ENCODE measurements around the gene LMO1.
A peak's percentile ranks its signal among the peaks of the same experiment; 100 is the strongest.

The LMO1 gene

DNA sequence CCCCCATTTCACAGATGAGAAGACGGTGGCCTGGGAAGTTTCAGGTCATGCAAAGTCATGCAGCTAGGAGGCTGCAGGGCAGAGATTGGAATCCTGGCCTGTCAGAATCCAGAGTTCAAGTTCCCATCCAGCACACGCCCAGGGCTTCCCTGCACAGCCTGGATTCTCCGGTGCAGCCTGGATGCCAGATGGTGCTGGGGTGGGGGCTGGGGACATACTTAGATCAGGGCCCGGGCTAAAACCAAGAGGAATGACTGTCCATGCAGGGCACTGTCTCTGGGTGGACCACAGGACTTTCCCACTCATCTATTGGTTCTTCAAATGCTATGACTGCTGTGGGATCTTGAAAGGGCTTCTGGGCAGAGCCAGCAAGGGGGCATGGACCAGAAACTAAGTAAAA lies 24.6 kb downstream of the LMO1 start:
- H3K9me3 ChIP-seq: no peaks in the 10 kb centered on the region; the same call in 1 of the 2 replicates
- DNase-seq (ENCODE audit: low spot score in 2 of 2): no peak
- peaks cover 6% of the 10 kb centered on the region for H3K4me1 ChIP-seq
- H3K36me3 ChIP-seq (replicated peaks): no peaks in the 10 kb centered on the region
- H3K27me3 ChIP-seq (ENCODE audit: low read depth): no peaks in the 10 kb centered on the region
- in situ Hi-C loops (cut with MboI; ENCODE audit: low sequenced_read_pairs): no loop called here
- no peak overlapping the region for H3K4me3 ChIP-seq

DNA sequence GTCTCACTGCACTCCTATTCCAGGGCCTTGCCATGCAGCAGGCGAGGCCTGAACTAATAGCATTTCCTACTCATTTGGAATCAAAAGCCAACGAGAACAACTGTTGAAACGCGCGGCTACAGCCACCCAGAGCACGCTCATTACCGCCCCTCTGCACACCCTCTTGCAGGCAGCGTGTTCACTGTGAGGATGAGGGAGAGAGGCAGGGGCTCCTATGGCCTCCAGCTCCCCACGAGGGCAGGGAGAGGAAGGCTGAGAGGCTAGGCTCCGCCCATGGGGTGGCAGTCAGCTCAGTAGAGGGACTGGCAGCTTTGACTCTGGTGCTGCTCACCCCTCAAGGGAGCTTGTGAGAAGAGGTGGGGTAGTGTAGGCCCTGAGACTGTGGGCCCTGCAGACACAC lies 26.2 kb downstream of the LMO1 start:
- Histone ChIP-seq H3K4me3 (no peak overlapping the region), H3K4me1 (peaks cover 6% of the 10 kb centered on the region), H3K27me3 (ENCODE audit: low read depth) (no peaks in the 10 kb centered on the region), H3K36me3 (replicated peaks) (no peaks in the 10 kb centered on the region), H3K9me3 (no peaks in the 10 kb centered on the region; the same call in 1 of the 2 replicates)
- no peak for DNase-seq (ENCODE audit: low spot score in 2 of 2)
- in situ Hi-C loops (cut with MboI; ENCODE audit: low sequenced_read_pairs): no loop called here

GRCh38 chr11:8235925-8236324 lies 27.8 kb downstream of the LMO1 start:
- in situ Hi-C loops (cut with MboI; ENCODE audit: low sequenced_read_pairs): no loop called here
- no peaks in the 10 kb centered on the region for H3K27me3 ChIP-seq (ENCODE audit: low read depth)
- no peaks in the 10 kb centered on the region for H3K9me3 ChIP-seq
- no peaks in the 10 kb centered on the region for H3K36me3 ChIP-seq (replicated peaks)
- DNase-seq (ENCODE audit: low spot score in 2 of 2): no peak
- H3K4me3 ChIP-seq: no peak overlapping the region
- H3K4me1 ChIP-seq: peaks cover 6% of the 10 kb centered on the region

- no peaks in the 10 kb centered on the region for H3K9me3 ChIP-seq
- no peaks in the 10 kb centered on the region for H3K36me3 ChIP-seq (replicated peaks)
- DNase-seq (ENCODE audit: low spot score in 2 of 2): no peak
- in situ Hi-C loops (cut with MboI; ENCODE audit: low sequenced_read_pairs): no loop called here
- H3K4me1 ChIP-seq: peaks cover 6% of the 10 kb centered on the region
- no peaks in the 10 kb centered on the region for H3K27me3 ChIP-seq (ENCODE audit: low read depth)
- H3K4me3 ChIP-seq: no peak overlapping the region
Measured at GRCh38 chr11:8234910-8235309, 28.8 kb downstream of the LMO1 start.

DNA sequence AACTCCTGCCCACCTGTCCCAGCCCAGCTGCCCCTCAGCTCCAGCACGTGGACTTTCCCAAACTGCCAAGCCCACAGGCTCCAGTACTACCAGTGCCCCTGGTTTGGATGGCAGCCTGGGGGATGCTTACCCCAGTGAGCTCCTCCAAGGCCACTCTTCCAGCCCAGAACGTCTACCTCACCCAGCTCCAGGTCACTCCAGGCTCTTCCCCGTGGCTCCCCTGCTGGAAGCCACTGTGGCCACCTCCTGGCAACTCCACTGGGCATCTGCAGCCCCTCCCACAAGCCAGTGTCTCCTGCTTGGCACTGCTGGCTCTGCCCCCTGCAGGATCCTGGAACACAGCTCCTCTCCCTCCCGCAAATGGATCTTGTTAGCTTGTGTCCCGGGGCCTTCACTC lies 29.3 kb downstream of the LMO1 start:
- Histone ChIP-seq H3K36me3 (replicated peaks) (no peaks in the 10 kb centered on the region), H3K9me3 (no peaks in the 10 kb centered on the region), H3K4me1 (peaks cover 6% of the 10 kb centered on the region), H3K27me3 (ENCODE audit: low read depth) (no peaks in the 10 kb centered on the region), H3K4me3 (no peak overlapping the region)
- in situ Hi-C loops (cut with MboI; ENCODE audit: low sequenced_read_pairs): no loop called here
- DNase-seq (ENCODE audit: low spot score in 2 of 2): no peak

DNA sequence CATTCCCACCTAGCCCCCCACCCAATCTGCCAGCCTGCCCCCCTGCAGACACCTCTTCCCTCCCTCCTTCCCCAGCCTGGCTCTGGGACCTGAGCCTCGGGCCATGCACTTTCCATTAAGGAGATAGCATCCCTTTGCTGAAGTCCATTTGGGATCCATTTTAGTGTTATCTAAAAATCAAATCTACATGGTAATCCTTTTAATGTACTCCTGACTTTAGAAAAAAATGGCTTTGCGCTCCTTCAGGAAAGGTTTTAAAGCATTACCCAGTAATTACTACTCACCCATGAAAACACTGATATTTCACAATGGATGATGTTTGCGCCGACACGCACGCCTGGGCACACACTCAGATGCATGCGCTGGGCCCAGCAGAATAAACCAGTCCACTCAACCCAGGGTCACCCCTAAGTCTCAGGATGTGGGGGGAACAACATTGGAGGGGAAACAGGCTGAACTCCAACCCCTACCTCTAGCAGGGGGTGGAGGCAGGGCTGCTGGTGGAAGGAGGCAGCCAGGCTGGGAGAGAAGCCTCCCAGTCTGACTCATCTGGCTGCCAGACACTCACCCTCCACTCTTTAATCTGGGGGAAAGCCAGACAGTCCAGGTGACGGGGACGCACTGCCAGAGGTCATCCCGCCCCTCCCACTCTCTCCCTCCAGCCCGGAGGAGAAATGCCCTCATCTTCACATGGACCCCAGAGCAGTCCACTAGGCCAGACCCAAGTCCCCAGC lies 29.8 kb downstream of the LMO1 start:
- no peaks in the 10 kb centered on the region for H3K36me3 ChIP-seq (replicated peaks)
- in situ Hi-C loops (cut with MboI; ENCODE audit: low sequenced_read_pairs): no loop called here
- no peak for DNase-seq (ENCODE audit: low spot score in 2 of 2)
- H3K4me1 ChIP-seq: peaks cover 6% of the 10 kb centered on the region
- no peaks in the 10 kb centered on the region for H3K27me3 ChIP-seq (ENCODE audit: low read depth)
- H3K4me3 ChIP-seq: no peak overlapping the region
- no peaks in the 10 kb centered on the region for H3K9me3 ChIP-seq

DNA sequence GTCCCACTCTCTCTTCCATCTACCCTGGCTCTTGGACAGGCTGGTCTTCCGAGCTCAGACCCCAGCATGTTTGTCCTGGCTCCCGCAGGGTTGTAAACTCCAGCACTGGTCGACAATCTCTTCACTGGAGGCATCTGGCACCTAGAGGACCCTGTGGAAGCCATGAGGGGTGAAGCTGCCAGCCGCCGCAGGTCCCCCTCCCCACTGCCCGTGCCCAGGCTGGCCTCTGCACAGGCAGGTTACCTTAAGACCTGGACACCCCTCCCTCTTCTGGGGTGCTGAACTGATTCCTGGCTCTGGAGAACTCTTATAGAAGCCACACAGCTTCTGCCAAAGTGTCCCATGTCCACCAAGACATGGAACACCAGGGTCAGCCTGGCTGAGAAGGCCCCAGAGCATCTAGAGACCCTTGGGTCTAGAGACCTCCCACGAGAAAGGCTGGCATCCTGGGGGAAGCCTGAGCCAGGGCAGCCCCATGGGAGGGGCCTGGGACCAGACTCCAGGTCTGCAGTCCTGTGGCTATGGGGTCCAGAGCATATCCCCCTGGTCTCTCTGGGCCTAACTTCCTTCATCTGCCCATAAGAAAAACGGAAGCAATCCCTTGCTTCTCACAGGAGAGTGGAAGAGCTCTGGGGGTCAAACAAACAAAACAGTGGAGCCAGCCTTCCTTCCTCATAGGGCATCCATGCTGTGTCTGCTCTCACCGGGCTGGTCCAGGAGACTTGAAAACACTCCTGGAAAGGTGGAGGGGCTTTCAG lies 30.6 kb downstream of the LMO1 start:
- DNase-seq (ENCODE audit: low spot score in 2 of 2): no peak
- Histone ChIP-seq H3K9me3 (no peaks in the 10 kb centered on the region), H3K36me3 (replicated peaks) (no peaks in the 10 kb centered on the region), H3K4me1 (peaks cover 6% of the 10 kb centered on the region), H3K27me3 (ENCODE audit: low read depth) (no peaks in the 10 kb centered on the region), H3K4me3 (no peak overlapping the region)
- in situ Hi-C loops (cut with MboI; ENCODE audit: low sequenced_read_pairs): no loop called here

DNA sequence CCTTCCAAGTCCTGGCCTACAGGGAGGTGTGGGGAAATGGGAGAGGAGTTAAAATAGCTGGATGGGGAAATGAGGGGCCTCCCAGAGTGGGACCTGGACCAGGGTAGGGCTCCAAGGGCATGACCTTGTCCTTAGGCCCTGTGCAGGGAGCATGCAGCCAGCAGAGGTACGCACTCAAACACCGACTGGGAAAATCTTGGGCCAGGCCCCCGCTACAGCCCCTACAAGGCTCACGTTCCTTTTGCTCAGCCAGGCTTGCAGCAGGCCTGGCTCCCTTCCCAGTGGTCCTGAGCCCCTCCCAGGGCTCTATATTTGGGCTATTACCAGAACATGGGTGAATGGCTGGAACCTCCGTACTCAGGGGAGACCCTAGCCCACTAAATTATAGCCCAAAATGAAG lies 31.3 kb downstream of the LMO1 start:
- no peak for DNase-seq (ENCODE audit: low spot score in 2 of 2)
- Histone ChIP-seq H3K9me3 (no peaks in the 10 kb centered on the region), H3K36me3 (replicated peaks) (no peaks in the 10 kb centered on the region), H3K4me1 (peaks cover 6% of the 10 kb centered on the region), H3K27me3 (ENCODE audit: low read depth) (no peaks in the 10 kb centered on the region), H3K4me3 (no peak overlapping the region)
- in situ Hi-C loops (cut with MboI; ENCODE audit: low sequenced_read_pairs): no loop called here

DNA sequence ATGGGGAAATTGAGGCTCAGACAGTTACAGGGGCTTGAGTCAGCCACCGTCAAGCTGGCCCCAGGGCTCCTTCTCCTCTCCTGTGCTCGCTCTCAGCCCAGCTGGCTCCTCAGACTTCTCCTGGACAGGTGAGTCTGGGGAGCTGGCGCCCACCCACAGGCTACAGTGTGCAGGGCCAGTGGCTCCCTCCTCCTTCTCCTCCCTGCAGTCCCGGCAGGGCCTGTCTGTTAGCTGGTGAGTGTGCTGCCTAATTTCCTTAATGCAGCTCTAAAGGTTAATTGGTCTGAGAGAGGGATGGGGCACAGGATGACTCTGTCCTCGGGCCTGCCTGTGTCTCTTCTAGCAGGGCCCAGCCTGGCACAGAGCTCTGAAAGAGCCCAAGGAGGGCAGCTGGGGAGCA lies 31.7 kb downstream of the LMO1 start:
- Histone ChIP-seq H3K36me3 (replicated peaks) (no peaks in the 10 kb centered on the region), H3K27me3 (ENCODE audit: low read depth) (no peaks in the 10 kb centered on the region), H3K4me3 (no peak overlapping the region), H3K9me3 (no peaks in the 10 kb centered on the region), H3K4me1 (peaks cover 9% of the 10 kb centered on the region)
- no peak for DNase-seq (ENCODE audit: low spot score in 2 of 2)
- in situ Hi-C loops (cut with MboI; ENCODE audit: low sequenced_read_pairs): no loop called here

- no peaks in the 10 kb centered on the region for H3K9me3 ChIP-seq
- in situ Hi-C loops (cut with MboI; ENCODE audit: low sequenced_read_pairs): no loop called here
- no peak overlapping the region for H3K4me3 ChIP-seq
- DNase-seq (ENCODE audit: low spot score in 2 of 2): no peak
- no peaks in the 10 kb centered on the region for H3K27me3 ChIP-seq (ENCODE audit: low read depth)
- H3K4me1 ChIP-seq: peaks cover 10% of the 10 kb centered on the region
- H3K36me3 ChIP-seq (replicated peaks): no peaks in the 10 kb centered on the region
Measured at GRCh38 chr11:8230921-8231847, 32.5 kb downstream of the LMO1 start.

GRCh38 chr11:8230178-8230859 lies 33.4 kb downstream of the LMO1 start:
- DNase-seq (ENCODE audit: low spot score in 2 of 2): no peak
- Histone ChIP-seq H3K9me3 (no peaks in the 10 kb centered on the region), H3K27me3 (ENCODE audit: low read depth) (no peaks in the 10 kb centered on the region), H3K4me1 (peaks cover 6% of the 10 kb centered on the region), H3K36me3 (replicated peaks) (no peaks in the 10 kb centered on the region), H3K4me3 (no peak overlapping the region)
- in situ Hi-C loops (cut with MboI; ENCODE audit: low sequenced_read_pairs): no loop called here

DNA sequence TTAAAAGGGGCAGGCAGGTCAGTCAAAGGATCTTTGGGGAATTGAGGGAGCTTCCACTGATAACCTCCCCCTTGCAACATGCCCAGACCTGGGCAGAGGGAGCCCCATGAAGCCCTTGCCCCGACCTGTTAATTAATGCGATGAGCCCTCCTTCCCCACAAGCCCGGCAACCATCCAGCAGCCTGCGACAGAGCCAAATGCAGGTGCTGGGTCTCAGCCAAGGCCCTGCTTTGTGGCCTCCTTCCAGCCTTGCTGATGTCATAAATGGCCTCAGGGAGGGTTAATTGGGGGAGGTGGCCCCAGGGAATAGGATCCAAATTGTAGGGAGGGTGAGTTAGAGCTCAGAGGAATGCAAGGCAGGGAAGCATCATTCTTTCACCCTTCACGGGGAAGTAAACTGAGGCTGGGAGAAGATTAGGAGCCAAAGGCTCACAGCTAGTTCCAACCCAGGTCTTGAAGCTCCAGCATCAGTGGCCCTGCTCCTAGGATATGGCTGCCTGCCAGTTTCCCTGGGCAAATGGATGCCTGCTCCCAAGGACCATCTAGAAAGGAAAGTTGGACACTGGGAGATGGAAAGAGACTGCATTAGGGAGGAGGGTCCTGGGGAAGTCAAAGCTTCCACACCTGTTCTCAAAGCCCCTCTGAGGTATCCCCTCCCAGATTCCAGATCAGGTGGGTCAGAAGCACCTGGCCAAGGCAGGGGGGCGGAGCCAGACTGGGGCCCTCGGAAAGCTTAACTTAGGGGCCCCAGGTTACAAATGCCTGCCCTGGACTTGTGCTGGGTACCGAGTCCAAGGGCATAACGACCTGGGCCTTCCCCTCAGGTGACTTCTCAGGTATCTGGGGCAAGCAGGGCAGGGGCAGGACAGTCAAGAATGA lies 34.1 kb downstream of the LMO1 start:
- DNase-seq (ENCODE audit: low spot score in 2 of 2): peak in 1 of 2 experiments; percentile 44
- no peak overlapping the region for H3K4me3 ChIP-seq
- H3K36me3 ChIP-seq (replicated peaks): no peaks in the 10 kb centered on the region
- H3K27me3 ChIP-seq (ENCODE audit: low read depth): no peaks in the 10 kb centered on the region
- H3K4me1 ChIP-seq: peaks cover 4% of the 10 kb centered on the region
- in situ Hi-C loops (cut with MboI; ENCODE audit: low sequenced_read_pairs): loop anchor here (5.0 kb wide), 1 partner anchor 338 kb away; no protein-coding TSS in a partner anchor
- no peaks in the 10 kb centered on the region for H3K9me3 ChIP-seq

Measured in HAP-1 (cell line).